ENCODE measurements around the gene TMEM35B. TPM values are rescaled to one million over a fixed set of nuclear protein-coding genes. Genes with fewer than 3 reads are reported as not detected.

Gene TMEM35B
- total RNA-seq, 1 donor, result 22.1 TPM

- no peak for DNase-seq (ENCODE audit: insufficient read length, low spot score, missing footprints)
- Histone ChIP-seq H3K36me3 (ENCODE audit: insufficient read depth, low read length) (peaks cover 50% of the 10 kb centered on the region), H3K27ac (ENCODE audit: low read depth, low read length) (no peak overlapping the region), H3K4me1 (ENCODE audit: insufficient read depth, low read length) (no peaks in the 10 kb centered on the region), H4K20me1 (ENCODE audit: insufficient read depth, low read length) (peaks cover 3% of the 10 kb centered on the region), H3K79me2 (ENCODE audit: insufficient read depth, low read length) (no peaks in the 10 kb centered on the region), H2AFZ (ENCODE audit: low read length) (no peak overlapping the region), H3K4me2 (ENCODE audit: insufficient read depth, low read length) (no peak overlapping the region), H3K27me3 (ENCODE audit: insufficient read depth, low read length) (no peaks in the 10 kb centered on the region), H3K9me3 (ENCODE audit: low read depth, low read length) (no peaks in the 10 kb centered on the region), H3K4me3 (ENCODE audit: insufficient read depth, low read length) (no peak overlapping the region)
- no peak for TF ChIP-seq CTCF (IDR thresholded peaks at IDR 0.05; ENCODE audit: extremely low read depth, low read depth, low read length)
These were observed 20.6 kb upstream of the TMEM35B start for GRCh38 chr1:35005711-35006110.

- H3K79me2 ChIP-seq (ENCODE audit: insufficient read depth, low read length), result no peaks in the 10 kb centered on the region
- H3K9me3 ChIP-seq (ENCODE audit: low read depth, low read length), result no peaks in the 10 kb centered on the region
- H3K4me1 ChIP-seq (ENCODE audit: insufficient read depth, low read length), result no peaks in the 10 kb centered on the region
- no peak overlapping the region for H3K4me2 ChIP-seq (ENCODE audit: insufficient read depth, low read length)
- H3K27ac ChIP-seq (ENCODE audit: low read depth, low read length), result no peak overlapping the region
- no peak for TF ChIP-seq CTCF (IDR thresholded peaks at IDR 0.05; ENCODE audit: extremely low read depth, low read depth, low read length)
- no peak for DNase-seq (ENCODE audit: insufficient read length, low spot score, missing footprints)
- no peaks in the 10 kb centered on the region for H4K20me1 ChIP-seq (ENCODE audit: insufficient read depth, low read length)
- H2AFZ ChIP-seq (ENCODE audit: low read length), result no peak overlapping the region
- no peak overlapping the region for H3K4me3 ChIP-seq (ENCODE audit: insufficient read depth, low read length)
- peaks cover 48% of the 10 kb centered on the region for H3K36me3 ChIP-seq (ENCODE audit: insufficient read depth, low read length)
- H3K27me3 ChIP-seq (ENCODE audit: insufficient read depth, low read length), result no peaks in the 10 kb centered on the region
These were observed 16.6 kb upstream of the TMEM35B start for GRCh38 chr1:35001743-35002142.

- H3K79me2 ChIP-seq (ENCODE audit: insufficient read depth, low read length), result no peaks in the 10 kb centered on the region
- no peak overlapping the region for H3K27ac ChIP-seq (ENCODE audit: low read depth, low read length)
- no peaks in the 10 kb centered on the region for H3K9me3 ChIP-seq (ENCODE audit: low read depth, low read length)
- DNase-seq (ENCODE audit: insufficient read length, low spot score, missing footprints), result no peak
- no peak overlapping the region for H3K4me3 ChIP-seq (ENCODE audit: insufficient read depth, low read length)
- no peak for TF ChIP-seq CTCF (IDR thresholded peaks at IDR 0.05; ENCODE audit: extremely low read depth, low read depth, low read length)
- no peaks in the 10 kb centered on the region for H4K20me1 ChIP-seq (ENCODE audit: insufficient read depth, low read length)
- no peaks in the 10 kb centered on the region for H3K4me1 ChIP-seq (ENCODE audit: insufficient read depth, low read length)
- H2AFZ ChIP-seq (ENCODE audit: low read length), result no peak overlapping the region
- H3K4me2 ChIP-seq (ENCODE audit: insufficient read depth, low read length), result no peak overlapping the region
- H3K36me3 ChIP-seq (ENCODE audit: insufficient read depth, low read length), result peaks cover 12% of the 10 kb centered on the region
- H3K27me3 ChIP-seq (ENCODE audit: insufficient read depth, low read length), result no peaks in the 10 kb centered on the region
These were observed 9.7 kb upstream of the TMEM35B start for GRCh38 chr1:34994878-34995277.

GRCh38 chr1:34988581-34988980 is 3.4 kb upstream of the TMEM35B start:
- H3K36me3 ChIP-seq (ENCODE audit: insufficient read depth, low read length), result peaks cover 7% of the 10 kb centered on the region
- peaks cover 28% of the 10 kb centered on the region for H3K4me1 ChIP-seq (ENCODE audit: insufficient read depth, low read length)
- peaks cover 3% of the 10 kb centered on the region for H4K20me1 ChIP-seq (ENCODE audit: insufficient read depth, low read length)
- H3K27me3 ChIP-seq (ENCODE audit: insufficient read depth, low read length), result no peaks in the 10 kb centered on the region
- peaks cover 21% of the 10 kb centered on the region for H3K79me2 ChIP-seq (ENCODE audit: insufficient read depth, low read length)
- H3K27ac ChIP-seq (ENCODE audit: low read depth, low read length), result no peak overlapping the region
- no peaks in the 10 kb centered on the region for H3K9me3 ChIP-seq (ENCODE audit: low read depth, low read length)
- no peak overlapping the region for H3K4me3 ChIP-seq (ENCODE audit: insufficient read depth, low read length)
- H3K4me2 ChIP-seq (ENCODE audit: insufficient read depth, low read length), result no peak overlapping the region
- no peak for TF ChIP-seq CTCF (IDR thresholded peaks at IDR 0.05; ENCODE audit: extremely low read depth, low read depth, low read length)
- no peak for DNase-seq (ENCODE audit: insufficient read length, low spot score, missing footprints)
- H2AFZ ChIP-seq (ENCODE audit: low read length), result no peak overlapping the region
